Measurements from ENCODE around the gene PARD3.
"Not testable (repeated sequence)": the region's sequence is repeated elsewhere in the genome, so short reads cannot be mapped to it uniquely, and the experiment has no call there.

PARD3 gene

GRCh38 chr10:34359435-34359813 is 455.7 kb downstream of the PARD3 start:
- Histone ChIP-seq H3K4me3 (ENCODE audit: low read length) (no peak overlapping the region), H3K9me3 (ENCODE audit: control insufficient read depth, insufficient read depth, low read length) (no peaks in the 10 kb centered on the region), H3K9me2 (replicated peaks; ENCODE audit: control insufficient read depth, low read length) (no peaks in the 10 kb centered on the region), H3K36me3 (ENCODE audit: control insufficient read depth, low read length) (no peaks in the 10 kb centered on the region), H3K27me3 (ENCODE audit: control insufficient read depth, low read length) (no peaks in the 10 kb centered on the region), H4K20me1 (ENCODE audit: control insufficient read depth, insufficient read depth, low read depth, low read length) (no peaks in the 10 kb centered on the region), H3K79me2 (ENCODE audit: control insufficient read depth, low read length) (no peaks in the 10 kb centered on the region), H3K4me1 (ENCODE audit: control insufficient read depth, low read length) (no peaks in the 10 kb centered on the region), H3F3A (ENCODE audit: control insufficient read depth, insufficient read depth) (no peaks in the 10 kb centered on the region), H3K27ac (ENCODE audit: low read depth, low read length) (no peak overlapping the region), H3K4me2 (ENCODE audit: low read length) (no peak overlapping the region)
- no peak for TF ChIP-seq EZH2phosphoT487 (IDR thresholded peaks at IDR 0.05; ENCODE audit: borderline replicate concordance, low read length)

GRCh38 chr10:34358729-34359434 is 456.2 kb downstream of the PARD3 start:
- H3K4me2 ChIP-seq (ENCODE audit: low read length) = no peak overlapping the region
- no peaks in the 10 kb centered on the region for H3F3A ChIP-seq (ENCODE audit: control insufficient read depth, insufficient read depth)
- H3K27ac ChIP-seq (ENCODE audit: low read depth, low read length) = no peak overlapping the region

GRCh38 chr10:34356463-34356862 is 458.6 kb downstream of the PARD3 start:
- Histone ChIP-seq H3K79me2 (ENCODE audit: control insufficient read depth, low read length) (no peaks in the 10 kb centered on the region), H4K20me1 (ENCODE audit: control insufficient read depth, insufficient read depth, low read depth, low read length) (no peaks in the 10 kb centered on the region), H3K4me1 (ENCODE audit: control insufficient read depth, low read length) (no peaks in the 10 kb centered on the region), H3K4me2 (ENCODE audit: low read length) (no peak overlapping the region), H3K36me3 (ENCODE audit: control insufficient read depth, low read length) (no peaks in the 10 kb centered on the region), H3K9me2 (replicated peaks; ENCODE audit: control insufficient read depth, low read length) (no peaks in the 10 kb centered on the region), H3K9me3 (ENCODE audit: control insufficient read depth, insufficient read depth, low read length) (no peaks in the 10 kb centered on the region), H3K27me3 (ENCODE audit: control insufficient read depth, low read length) (no peaks in the 10 kb centered on the region), H3F3A (ENCODE audit: control insufficient read depth, insufficient read depth) (no peaks in the 10 kb centered on the region), H3K27ac (ENCODE audit: low read depth, low read length) (no peak overlapping the region), H3K4me3 (ENCODE audit: low read length) (no peak overlapping the region)
- TF ChIP-seq CTCF (IDR thresholded peaks at IDR 0.05; ENCODE audit: low read depth, low read length, poor library complexity, severe bottlenecking) (no peak), EZH2phosphoT487 (IDR thresholded peaks at IDR 0.05; ENCODE audit: borderline replicate concordance, low read length) (no peak)

More at GRCh38 chr10:34358729-34359434, 456.2 kb downstream of the PARD3 start:
- Histone ChIP-seq H3K9me3 (ENCODE audit: control insufficient read depth, insufficient read depth, low read length) (no peaks in the 10 kb centered on the region), H3K79me2 (ENCODE audit: control insufficient read depth, low read length) (no peaks in the 10 kb centered on the region), H3K27me3 (ENCODE audit: control insufficient read depth, low read length) (no peaks in the 10 kb centered on the region), H3K9me2 (replicated peaks; ENCODE audit: control insufficient read depth, low read length) (no peaks in the 10 kb centered on the region), H4K20me1 (ENCODE audit: control insufficient read depth, insufficient read depth, low read depth, low read length) (no peaks in the 10 kb centered on the region), H3K4me1 (ENCODE audit: control insufficient read depth, low read length) (no peaks in the 10 kb centered on the region), H3K4me3 (ENCODE audit: low read length) (no peak overlapping the region), H3K36me3 (ENCODE audit: control insufficient read depth, low read length) (no peaks in the 10 kb centered on the region)
- TF ChIP-seq EZH2phosphoT487 (IDR thresholded peaks at IDR 0.05; ENCODE audit: borderline replicate concordance, low read length) (no peak), CTCF (IDR thresholded peaks at IDR 0.05; ENCODE audit: low read depth, low read length, poor library complexity, severe bottlenecking) (no peak)

GRCh38 chr10:34353530-34353929 is 461.6 kb downstream of the PARD3 start:
- not testable (repeated sequence) for H3K4me3 ChIP-seq (ENCODE audit: low read length); H3K4me2 ChIP-seq (ENCODE audit: low read length); H3K9me2 ChIP-seq (replicated peaks; ENCODE audit: control insufficient read depth, low read length); H3K36me3 ChIP-seq (ENCODE audit: control insufficient read depth, low read length); H4K20me1 ChIP-seq (ENCODE audit: control insufficient read depth, insufficient read depth, low read depth, low read length); H3F3A ChIP-seq (ENCODE audit: control insufficient read depth, insufficient read depth); H3K79me2 ChIP-seq (ENCODE audit: control insufficient read depth, low read length); H3K9me3 ChIP-seq (ENCODE audit: control insufficient read depth, insufficient read depth, low read length); H3K27me3 ChIP-seq (ENCODE audit: control insufficient read depth, low read length); H3K27ac ChIP-seq (ENCODE audit: low read depth, low read length); H3K4me1 ChIP-seq (ENCODE audit: control insufficient read depth, low read length)

- not testable (repeated sequence) for H3K4me3 ChIP-seq (ENCODE audit: low read length); H3F3A ChIP-seq (ENCODE audit: control insufficient read depth, insufficient read depth); H3K9me2 ChIP-seq (replicated peaks; ENCODE audit: control insufficient read depth, low read length); H4K20me1 ChIP-seq (ENCODE audit: control insufficient read depth, insufficient read depth, low read depth, low read length); H3K27me3 ChIP-seq (ENCODE audit: control insufficient read depth, low read length); H3K4me2 ChIP-seq (ENCODE audit: low read length); H3K36me3 ChIP-seq (ENCODE audit: control insufficient read depth, low read length); H3K4me1 ChIP-seq (ENCODE audit: control insufficient read depth, low read length); H3K27ac ChIP-seq (ENCODE audit: low read depth, low read length); H3K79me2 ChIP-seq (ENCODE audit: control insufficient read depth, low read length); H3K9me3 ChIP-seq (ENCODE audit: control insufficient read depth, insufficient read depth, low read length)
Measured at GRCh38 chr10:34352599-34353204, 462.4 kb downstream of the PARD3 start.
